Amniotic stem cell (primary cell): Measurements from ENCODE around the gene TNNC2.
A peak's percentile ranks its signal among the peaks of the same experiment; 100 is the strongest.
"Not testable (repeated sequence)": the region's sequence is repeated elsewhere in the genome, so short reads cannot be mapped to it uniquely, and the experiment has no call there.

Experiments used
- DNase-seq: peaks from one replicate; lab custom pipeline; 2025; lab: John Stamatoyannopoulos, UW

Gene TNNC2

DNA sequence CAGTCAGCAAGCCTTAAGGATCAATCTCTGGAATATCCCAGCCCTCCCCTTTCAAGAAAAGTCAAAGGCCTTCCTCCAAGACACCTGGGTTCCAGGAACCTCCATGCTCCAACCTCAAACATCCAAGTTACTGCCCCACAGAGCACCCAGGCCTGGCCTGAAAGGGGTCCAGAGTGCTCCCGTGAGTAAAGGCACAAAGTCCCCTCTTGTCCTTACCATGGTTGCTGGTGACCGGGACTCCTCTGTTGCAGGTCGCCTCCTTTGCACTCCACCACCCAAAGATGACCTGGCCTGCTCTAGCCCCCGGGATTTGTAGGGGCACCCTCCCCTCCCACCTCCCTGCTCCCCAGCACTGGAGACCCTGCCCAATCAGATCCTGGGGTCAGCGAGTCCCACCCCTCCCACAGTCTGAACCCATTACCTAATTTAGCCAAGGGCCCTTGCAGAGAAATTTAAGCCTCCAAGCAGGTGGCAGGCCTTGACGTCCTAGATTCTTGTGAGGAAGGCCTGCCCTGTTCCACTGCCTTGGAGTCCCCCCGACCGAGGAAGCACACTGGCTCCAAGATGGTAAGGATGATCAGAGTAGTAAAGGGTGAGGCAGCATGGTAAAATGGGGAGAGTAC, at the start of gene TNNC2:
TNNC2 (minus strand) TSS at position 283 of the 623 bp plus-strand sequence; CDS start at position 219, 64 bp downstream.
- DNase-seq, result no peak

DNA sequence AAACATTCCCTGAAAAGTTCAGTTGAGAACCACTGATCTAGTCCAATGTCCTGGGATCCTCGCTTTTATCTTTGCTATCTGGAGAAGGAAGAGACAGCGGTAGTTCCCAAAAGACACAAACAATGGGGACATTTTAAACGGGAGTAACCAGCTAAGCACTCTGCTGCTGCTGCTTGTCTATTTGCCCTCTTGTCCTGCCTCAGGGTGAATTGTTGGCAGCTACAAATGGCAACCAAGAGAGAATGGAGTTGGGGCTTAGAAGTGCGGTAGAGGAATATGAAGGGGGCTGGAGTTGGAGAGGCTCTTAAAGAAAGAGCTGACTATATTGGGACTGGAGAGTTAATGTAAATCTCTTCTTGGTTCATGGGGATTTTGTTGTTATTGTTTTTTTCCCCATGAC, 47.5 kb upstream of the TNNC2 start:
- no peak for DNase-seq

DNA sequence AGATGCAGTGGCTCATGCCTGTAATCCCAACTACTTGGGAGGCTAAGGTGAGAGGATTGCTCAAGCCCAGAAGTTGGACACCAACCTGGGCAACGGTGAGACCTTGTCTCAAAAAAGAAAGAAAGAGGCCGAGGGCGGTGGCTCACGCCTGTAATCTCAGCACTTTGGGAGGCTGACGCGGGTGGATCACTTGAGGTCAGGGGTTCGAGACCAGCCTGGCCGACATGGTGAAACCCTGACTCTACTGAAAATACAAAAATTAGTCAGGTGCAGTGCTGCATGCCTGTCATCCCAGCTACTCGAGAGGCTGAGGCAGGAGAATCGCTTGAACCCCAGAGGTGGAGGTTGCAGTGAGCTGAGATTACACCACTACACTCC, 47.0 kb upstream of the TNNC2 start:
- DNase-seq, result not testable (repeated sequence)

DNA sequence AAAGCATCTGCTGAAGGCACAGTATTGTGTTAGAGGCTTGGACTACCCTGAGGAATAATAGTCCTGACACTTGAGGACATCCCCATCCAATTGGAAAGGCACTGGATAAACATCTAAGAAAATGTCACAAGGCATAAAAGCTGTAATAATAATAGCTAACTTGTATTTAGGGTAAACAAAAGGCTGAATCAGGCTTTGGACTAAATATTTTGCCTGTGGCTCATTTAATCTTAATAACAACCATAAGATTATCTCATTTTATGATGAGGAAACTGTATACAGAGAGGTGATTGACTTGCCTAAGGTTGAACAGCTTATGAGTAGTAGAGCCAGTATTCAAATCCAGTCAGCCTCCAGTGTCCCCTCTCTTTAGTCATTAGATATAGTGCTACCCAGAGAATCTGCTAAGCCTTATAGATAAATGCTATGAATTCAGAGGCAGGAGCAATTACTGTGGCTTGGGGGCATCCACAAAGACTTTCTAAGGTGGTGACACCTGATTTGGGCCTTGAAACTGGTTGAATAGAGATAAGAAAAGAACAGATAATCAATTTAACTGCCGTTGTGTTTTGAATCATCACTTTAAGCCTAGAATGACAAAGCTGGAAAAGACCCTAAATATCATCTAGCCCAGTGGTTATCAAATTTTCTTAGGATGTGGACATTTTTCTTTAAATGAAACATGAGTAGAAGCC, 46.4 kb upstream of the TNNC2 start:
- DNase-seq, result no peak

DNA sequence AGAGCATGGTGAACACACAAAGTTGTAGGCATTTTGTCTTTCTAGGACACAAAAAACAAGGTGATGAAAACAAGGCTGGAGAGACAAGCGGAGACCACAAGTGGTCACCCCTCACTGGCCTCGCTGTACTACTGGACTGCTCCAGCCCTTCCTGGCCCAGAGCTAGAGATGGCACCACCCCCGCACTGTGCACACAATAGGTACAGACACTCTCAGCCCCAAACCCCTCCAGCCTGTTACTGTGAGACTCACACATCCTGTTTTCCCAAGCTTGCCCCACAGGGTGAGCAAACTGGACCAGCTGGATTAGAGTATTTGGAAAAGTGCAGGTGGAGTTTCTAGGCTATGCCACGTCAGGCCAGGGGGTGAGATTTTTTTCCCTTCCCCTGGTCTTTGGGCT, 45.5 kb upstream of the TNNC2 start:
- DNase-seq, result no peak

DNA sequence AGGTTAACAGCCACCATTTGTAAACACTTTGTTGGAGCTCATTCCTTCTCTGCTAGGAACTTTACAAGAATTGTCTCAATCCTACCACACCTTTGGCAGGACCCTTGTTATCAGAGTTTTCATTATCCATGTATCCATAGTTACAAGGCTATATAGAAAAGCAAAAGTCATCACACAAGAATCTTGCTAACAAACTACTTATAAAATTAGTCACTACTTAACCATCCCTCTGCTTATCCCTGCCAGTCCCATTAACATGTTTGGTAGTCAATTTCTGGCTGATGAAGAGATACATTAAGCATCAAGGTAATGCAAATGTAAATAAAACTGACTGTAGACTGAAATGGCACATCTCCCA, 40.7 kb upstream of the TNNC2 start:
- peak; percentile 10 for DNase-seq

DNA sequence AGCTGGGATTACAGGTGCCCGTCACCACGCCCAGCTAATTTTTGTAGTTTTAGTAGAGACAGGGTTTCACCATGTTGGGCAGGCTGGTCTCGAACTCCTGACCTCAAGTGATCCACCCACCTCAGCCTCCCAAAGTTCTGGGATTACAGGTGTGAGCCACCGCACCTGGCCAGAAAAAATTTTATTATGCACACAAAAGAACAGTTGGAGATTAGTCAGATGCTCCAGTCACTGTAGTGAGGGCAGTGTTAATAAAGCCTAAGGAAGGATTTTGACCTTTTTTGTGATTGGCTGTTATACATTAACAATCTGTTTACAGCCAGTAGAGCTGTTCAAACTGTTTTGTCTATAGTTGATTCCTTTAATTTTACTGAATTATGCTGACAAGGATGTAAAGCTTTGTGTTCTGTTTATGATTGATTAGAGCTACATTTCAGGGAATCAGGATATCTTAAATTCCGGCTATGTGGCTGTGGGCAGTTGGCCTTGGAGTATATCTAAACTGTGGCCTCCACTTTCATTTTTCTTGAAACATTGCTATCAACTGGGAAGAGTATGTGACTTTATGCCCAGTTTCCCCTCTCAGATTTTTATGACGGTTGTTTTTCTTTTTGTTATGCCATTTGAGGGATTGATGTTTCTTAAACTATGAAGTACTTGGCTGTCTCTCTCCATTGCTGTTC, 40.2 kb upstream of the TNNC2 start:
- no peak for DNase-seq

DNA sequence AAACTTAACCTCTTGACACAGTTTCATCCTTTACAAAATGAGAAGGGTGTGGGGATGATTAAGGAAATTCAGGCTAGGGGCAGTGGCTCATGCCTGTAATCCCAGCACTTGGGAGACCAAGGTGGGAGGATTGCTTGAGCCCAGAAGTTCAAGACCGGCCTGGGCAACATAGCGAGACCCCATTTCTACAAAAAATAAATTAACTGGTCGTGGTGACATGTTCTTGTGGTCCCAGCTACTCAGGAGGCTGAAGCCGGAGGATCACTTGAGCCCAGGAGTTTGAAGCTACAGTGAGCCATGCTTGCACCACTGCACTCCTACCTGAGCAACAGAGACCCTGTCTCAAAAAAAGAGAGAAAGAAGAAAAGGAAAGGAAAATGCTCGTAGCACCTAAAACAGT, 39.3 kb upstream of the TNNC2 start:
- DNase-seq, result no peak

DNA sequence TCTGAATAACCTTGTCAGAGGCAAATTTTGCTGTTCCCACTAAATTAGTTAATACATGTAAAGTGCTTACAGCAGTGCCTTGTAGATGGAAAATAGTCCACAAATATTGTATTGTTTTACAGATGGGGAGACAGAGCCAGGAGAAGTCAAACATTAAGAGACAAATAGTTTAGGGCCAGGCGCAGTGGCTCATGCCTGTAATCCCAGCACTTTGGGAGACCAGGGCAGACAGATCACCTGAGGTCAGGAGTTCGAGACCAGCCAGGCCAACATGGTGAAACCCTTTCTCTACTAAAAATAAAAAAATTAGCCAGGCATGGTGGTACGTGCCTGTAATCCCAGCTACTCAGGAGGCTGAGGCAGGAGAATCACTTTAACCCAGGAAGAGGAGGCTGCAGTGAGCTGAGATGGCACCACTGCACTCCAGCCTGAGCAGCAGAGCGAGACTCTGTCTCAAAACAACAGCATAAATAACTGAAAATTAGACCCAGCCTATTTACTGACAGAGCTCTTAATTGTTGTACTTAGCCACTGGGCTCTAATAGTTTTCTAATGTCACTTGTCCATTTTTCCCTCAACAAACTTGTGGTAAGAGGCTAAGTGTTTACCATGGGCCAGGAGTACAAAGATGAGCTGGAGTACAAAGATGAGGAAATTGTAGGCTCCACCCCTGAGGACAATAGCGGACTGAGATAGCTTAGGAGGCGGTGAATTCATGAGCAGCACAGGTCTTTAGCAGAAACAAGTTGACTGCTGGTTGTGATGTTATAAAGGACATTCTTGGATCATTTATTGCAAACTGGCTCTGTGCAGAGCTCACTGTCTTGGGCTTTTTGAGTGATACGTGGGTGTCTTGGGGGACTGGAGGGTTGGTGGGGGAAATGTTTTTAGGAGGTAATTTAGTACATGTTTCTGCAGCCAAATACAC, 36.7 kb upstream of the TNNC2 start:
- DNase-seq, result no peak

DNA sequence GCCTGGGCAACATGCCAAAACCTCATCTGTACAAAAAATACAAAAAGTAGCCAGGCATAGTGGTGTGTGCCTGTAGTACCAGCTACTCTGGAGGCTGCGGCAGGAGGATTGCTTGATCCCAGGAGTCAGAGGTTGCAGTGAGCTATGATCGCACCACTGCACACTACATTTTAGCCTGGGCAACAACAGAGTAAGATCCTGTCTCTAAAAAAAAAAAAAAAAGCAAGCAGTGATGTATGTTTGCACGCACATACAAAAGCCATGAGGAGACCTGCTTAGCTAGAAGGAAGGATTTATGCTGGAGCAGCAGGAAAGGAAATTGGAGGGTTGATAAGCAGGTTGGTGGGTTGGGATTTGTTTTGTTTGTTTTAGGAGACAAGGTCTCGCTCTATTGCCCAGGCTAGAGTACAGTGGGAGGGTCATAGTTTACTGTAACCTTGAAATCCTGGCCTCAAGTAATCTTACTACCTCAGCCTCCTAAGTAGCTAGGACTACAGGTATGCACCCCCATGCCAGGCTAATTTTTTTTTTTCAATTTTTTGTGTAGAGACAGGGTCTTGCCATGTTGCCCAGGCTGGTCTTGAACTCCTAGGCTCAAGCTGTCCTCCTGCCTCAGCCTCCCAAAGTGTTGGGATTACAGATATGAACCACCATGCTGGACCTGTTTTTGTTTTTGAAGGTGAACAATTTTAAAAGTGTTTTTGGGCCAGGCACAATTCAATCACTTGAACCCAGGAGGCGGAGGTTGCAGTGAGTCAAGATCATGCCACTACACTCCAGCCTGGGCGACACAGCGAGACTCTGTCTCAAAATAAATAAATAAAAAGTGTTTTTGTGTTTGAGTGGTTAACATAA, 34.3 kb upstream of the TNNC2 start:
- DNase-seq, result no peak

DNA sequence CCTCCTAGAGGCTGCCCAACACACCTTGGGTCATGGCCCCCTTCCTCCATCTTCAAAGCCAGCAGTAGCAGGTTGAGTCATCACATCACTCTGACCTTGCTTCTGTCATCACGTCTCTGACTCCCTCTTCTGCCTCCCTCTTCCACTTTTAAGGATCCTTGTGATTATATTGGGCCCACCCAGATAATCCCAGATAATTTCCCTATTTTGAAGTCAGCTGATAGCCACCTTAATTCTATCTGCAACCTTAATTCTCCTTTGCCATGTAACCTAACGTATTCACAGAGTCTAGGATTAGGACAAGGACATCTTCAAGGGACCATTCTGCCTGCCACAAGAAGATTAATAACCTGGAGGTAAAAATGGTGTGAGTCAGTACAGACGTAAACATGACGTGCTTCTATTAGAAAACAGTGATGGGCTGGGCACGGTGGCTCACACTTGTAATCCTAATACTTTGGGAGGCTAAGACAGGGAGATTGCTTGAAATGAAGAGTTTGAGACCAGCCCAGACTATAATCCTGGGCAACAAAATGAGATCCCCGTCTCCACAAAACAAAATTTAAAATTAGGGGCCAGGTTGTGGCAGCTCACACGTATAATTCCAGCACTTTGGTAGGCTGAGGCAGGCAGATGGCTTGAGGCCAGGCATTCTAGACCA, 33.6 kb upstream of the TNNC2 start:
- no peak for DNase-seq

DNA sequence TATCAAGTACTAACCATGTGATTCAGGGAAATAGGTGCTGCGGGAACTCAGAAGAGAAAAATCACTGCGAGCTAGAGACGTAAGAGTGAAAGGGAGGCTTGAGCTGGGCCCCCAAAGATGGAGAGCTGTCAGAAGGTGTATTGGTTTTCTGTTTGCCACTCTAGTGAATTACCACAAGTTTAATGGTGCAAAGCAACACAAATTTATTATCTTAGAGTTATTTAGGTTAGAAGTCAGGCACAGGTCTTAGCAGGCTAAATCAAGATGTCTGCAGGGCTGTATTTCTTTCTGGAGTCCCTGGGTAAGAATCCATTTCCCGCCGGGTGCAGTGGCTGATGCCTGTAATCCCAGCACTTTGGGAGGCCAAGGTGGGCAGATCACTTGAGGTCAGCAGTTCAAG, 32.8 kb upstream of the TNNC2 start:
- DNase-seq, result no peak

DNA sequence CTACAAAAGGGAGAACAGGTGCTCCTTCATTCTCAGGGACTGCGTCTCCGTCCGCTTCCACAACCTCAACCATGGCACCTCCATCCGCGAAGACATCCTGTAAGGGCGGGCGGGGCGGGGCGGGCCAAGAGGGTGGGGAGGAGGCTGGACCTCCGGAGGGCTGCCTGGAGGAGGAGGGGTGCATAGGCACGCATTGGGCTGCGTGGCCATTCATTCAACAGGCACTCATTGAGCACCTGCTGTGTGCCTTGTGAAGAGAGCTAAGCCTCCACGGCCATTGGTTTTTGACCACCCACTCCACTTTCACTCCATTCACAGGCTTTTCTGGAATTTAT, 30.7 kb upstream of the TNNC2 start:
- no peak for DNase-seq

DNA sequence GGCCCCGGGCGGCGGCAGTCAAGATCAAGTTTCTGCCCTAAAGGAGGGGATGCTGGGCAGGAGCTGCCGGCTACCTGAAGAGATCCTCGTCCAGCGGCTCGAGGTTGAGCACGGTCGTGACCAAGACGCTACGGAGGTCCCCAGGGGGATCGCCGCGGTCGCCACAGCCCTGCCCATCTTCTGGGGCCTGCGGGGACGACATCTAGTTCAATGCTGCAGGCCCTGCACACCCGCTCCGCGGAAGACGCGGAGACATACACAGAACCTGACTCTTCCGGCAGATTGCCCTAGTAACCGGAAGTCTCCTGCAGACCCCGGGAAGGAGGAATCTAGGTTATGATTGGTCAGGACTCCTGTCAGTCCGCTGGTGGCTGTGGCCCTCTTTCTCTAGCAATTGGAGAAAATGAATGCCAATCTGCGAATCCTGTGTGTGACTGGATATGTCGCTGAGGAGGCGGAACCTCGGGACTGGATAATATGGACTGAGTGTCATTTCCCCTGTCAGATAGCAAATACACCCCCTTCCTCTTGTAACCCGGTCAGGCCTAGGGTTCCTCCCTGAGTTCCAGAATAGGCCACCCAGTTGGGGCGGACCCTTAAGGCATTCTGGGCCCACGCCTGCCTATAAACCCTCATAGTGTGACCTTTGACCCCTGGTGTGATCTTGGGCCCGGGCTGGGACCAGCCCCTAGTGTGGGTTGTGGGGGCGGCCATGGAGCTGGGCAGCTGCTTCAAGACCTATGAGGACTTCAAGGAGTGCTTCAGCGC, 30.2 kb upstream of the TNNC2 start, which contains the start of the genes ACOT8 and ZSWIM3:
ACOT8 (minus strand) TSS at position 279 of the 768 bp plus-strand sequence; CDS start at position 202, 77 bp downstream.
ZSWIM3 (plus strand) TSS at position 501 of the 768 bp plus-strand sequence; CDS start at position 713, 212 bp downstream.
- peak; percentile 99 for DNase-seq

DNA sequence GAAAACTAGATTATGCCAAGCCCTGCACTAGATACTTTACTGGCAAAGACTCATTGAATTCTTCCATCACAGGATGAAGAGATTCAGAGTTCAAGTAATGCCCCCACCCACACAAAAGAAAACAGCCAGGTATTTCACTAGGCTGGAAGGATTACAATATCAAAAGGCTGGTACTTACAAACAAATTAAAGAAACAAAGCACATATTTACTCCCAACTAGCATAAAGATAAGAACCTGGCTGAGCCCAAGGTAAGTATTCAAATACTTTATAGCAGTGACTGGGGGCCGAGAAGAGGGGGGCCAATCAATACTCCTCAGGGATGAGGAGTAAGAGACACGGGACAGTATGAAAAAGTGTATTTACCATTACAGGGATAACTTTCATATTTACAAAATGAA, 26.4 kb upstream of the TNNC2 start:
- no peak for DNase-seq

DNA sequence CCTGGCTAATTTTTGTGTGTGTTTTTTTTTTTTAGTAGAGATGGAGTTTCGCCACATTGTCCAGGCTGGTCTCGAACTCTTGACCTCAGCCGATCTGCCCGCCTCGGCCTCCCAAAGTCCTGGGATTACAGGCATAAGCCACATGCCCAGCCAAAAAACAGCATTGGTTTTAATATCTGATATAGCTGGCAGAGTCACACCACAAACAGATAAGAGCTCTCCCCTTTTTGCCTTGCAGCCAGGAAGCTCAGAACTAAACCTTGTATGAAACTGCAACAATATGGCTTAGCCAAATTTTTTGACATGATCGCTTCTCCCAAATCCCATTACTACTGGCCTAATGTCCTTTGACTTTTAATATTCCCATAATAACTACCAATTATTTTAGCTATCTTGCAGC, 25.2 kb upstream of the TNNC2 start:
- no peak for DNase-seq

DNA sequence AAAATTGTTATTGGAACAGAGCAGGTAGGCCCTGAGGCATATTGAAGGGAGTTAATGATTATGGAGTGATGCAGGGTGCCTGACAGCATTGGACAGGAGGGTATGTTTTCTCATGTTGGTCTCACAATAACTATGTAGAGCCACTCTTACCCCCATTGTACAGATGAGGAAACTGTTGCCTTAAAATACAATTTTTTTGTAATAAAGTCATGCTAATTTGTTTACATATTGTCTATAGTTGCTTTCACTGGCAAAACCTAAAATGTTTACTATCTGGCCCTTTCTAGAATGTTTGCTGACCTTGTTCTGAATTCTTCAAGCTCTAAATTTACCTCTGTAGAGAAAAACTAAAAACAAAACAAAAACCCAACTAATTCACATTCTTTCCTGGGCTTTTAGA, 24.4 kb upstream of the TNNC2 start:
- no peak for DNase-seq

DNA sequence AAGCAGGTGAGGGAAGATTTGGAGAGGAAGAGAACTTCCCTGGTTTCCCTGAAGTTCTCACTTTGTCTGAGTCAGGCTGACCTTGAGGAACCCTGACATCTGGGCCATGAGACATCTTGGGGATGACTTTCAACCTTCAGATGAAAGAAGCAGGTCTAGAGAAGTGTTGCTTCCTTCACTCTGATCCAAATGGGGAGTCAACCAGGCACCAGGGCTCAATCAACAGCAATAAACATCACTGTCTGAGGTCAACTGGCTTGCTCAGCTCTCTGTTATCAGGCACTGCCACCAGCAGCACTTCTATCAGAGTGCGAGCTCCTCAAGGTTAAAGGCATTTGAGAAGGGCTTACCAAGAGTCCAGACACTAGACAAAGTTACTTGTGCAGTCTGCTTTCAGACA, 23.8 kb upstream of the TNNC2 start:
- DNase-seq, result no peak

DNA sequence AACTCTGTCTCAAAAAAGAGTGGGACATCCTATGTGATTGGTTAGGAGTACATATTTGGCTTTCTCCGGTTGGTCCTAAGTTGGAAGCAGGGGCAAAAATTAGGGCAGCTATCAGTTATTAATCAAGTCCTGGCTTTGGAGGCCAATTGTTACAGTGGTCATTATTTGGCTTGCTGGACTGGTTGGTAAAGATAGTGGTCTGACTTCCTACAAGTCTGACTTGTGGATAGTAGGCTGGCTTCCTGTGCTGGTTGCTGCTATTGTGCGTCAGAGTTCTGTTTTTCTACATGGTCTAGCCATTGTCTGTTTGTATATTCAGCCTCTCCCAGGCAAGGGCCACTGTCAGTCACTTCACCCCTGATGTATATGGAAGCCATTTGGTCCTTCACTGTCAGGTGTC, 23.1 kb upstream of the TNNC2 start:
- DNase-seq, result no peak

DNA sequence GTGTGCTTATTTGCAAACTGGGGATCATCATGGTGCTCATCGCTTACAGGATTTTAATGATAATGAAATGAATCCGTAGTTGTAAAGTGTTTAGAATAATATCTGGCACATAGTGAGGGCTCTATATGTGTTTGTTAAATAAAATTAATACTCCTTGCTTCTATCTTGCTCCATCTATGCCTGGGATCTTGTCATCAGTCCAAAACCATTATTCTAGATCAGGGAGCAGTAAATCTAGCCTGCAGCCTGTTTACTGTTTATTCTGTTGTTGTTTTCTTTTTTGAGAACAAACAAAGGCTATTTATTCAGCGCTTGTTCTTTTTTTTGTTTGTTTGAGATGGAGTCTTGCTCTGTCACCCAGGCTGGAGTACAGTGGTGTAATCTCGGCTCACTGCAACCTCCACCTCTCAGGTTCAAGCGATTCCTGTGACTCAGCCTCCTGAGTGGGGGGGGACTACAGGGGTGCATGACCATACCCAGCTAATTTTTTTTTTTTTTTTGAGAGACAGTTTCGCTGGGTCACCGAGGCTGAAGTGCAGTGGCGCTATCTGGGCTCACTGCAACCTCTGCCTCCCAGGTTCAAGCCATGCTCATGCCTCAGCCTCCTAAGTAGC, 22.0 kb upstream of the TNNC2 start:
- DNase-seq, result no peak
